ENCODE measurements around the gene AFAP1L1.
"Not testable (repeated sequence)": the region's sequence is repeated elsewhere in the genome, so short reads cannot be mapped to it uniquely, and the experiment has no call there.

AFAP1L1 gene

GRCh38 chr5:149261246-149261645, 10.4 kb upstream of the AFAP1L1 start:
- DNase-seq (ENCODE audit: low read depth) = no peak

- DNase-seq (ENCODE audit: low read depth) = no peak
Observed at GRCh38 chr5:149262315-149262714, 9.3 kb upstream of the AFAP1L1 start.

DNA sequence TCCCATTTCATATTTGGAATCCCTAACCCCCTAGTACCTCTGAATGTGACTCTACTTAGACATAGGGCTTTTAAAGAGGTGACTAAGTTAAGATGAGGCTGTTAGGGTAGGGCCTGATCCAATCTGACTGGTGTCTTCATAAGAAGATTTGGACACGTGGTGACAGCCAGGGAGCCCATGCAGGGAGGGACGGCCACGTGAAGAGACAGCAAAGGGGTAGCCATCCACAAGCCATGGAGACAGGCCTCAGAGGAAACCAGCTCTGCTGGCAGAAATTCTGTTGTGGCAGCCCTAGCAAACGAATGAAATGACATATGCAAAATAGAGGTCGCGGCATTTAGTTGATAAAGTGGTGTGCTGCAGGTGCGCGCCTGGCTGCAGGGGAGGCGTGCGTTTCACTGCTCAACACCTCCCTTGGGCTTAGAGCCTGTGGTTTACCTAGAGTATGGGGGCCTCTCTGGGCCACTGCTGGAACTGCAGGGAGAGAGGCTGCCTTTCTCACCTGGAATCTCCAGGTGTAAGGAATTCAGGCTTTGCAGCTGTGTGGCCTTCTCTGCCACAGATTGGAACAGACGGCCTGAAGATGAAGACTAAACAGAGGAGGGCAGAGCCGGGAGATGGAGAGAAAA, 7.1 kb upstream of the AFAP1L1 start:
- no peak for DNase-seq (ENCODE audit: low read depth)

DNA sequence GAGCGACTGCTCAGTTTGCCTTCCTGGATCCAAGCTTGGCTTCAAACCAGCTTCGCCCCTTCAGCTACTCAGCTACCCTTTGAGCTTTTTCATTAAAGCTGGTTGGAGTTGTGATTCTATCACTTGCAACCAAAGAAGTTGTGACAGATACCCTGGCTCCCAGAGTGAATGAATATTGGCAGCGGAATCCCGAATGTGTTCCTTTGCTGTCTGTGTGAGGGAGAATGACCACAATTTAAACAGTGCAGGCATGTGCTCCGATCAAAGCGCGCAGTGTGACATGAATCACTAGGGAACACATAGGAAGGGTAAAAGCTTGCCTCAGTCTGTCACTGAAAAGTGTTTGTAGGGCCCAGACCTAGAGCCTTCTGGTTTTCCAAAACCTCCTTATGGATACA, 6.6 kb upstream of the AFAP1L1 start:
- no peak for DNase-seq (ENCODE audit: low read depth)

GRCh38 chr5:149265597-149265996, 6.1 kb upstream of the AFAP1L1 start:
- peak; percentile 32 for DNase-seq (ENCODE audit: low read depth)

- no peak for DNase-seq (ENCODE audit: low read depth)
Observed at GRCh38 chr5:149267241-149267973, 4.3 kb upstream of the AFAP1L1 start.

GRCh38 chr5:149268928-149269557, 2.6 kb upstream of the AFAP1L1 start:
- no peak for DNase-seq (ENCODE audit: low read depth)

GRCh38 chr5:149271195-149271715, 404 bp upstream of the AFAP1L1 start:
- no peak for DNase-seq (ENCODE audit: low read depth)

- DNase-seq (ENCODE audit: low read depth) = not testable (repeated sequence)
Observed at GRCh38 chr5:149272781-149273180, 1.1 kb downstream of the AFAP1L1 start.

DNA sequence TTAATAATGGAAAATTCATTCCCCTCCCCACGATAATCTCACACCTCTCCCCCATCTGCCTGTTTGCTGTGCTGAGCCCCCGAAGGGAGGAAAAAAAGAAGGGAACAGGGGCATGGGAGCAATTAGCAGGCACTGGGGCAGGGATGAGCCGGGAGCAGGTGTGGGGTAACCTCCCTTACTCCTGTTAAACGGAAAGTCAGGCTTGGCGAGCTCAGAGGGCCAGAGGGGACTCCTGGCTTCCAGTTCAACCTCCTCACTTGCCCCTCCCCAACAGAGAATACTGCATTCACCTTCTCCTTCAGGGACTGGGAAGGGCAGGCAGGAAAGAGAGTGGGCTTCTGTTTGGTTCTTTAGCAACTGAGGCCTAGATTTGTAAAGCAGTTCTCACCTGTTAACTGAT, 1.6 kb downstream of the AFAP1L1 start:
- no peak for DNase-seq (ENCODE audit: low read depth)

- DNase-seq (ENCODE audit: low read depth) = no peak
Observed at GRCh38 chr5:149273950-149274349, 2.3 kb downstream of the AFAP1L1 start.

DNA sequence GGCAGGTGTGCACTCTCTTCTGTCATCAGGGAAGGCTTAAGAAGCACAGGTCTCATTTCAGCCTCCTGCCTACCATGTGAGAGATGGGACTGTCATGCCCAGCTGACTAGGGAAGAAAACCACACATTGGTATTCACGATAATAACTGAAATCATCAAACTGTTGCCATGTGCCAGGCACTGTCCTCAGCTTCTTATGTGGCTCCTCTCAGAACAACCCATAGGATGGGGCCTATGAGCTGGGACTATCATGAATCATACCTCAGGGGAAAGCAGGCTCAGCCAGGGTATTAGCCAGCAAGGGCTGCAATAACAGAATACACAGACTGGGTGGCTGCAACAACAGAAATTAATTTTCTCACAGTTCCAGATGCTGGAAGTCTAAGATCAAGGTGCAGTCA, 3.3 kb downstream of the AFAP1L1 start:
- DNase-seq (ENCODE audit: low read depth) = no peak

DNA sequence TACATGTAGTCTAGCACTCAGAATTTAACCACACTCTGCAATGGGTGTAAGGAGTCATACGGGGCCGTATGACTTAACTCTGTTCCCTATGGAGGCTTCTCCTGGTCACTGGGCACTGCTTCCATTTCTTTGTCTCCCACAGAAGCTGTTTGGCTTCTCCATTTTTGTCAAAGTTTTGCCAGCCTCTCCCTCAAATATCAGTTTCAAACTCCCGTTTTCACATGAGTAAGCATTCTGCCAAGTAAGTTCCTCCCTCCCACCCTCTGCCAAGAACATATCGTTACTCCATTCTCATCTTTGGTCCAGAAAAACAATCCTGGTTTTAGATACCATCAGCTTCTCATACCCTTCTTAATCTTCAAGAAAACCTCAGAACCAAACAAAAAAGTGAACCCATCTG, 6.1 kb downstream of the AFAP1L1 start:
- DNase-seq (ENCODE audit: low read depth) = no peak

- no peak for DNase-seq (ENCODE audit: low read depth)
Observed at GRCh38 chr5:149278451-149279210, 7.0 kb downstream of the AFAP1L1 start.

DNA sequence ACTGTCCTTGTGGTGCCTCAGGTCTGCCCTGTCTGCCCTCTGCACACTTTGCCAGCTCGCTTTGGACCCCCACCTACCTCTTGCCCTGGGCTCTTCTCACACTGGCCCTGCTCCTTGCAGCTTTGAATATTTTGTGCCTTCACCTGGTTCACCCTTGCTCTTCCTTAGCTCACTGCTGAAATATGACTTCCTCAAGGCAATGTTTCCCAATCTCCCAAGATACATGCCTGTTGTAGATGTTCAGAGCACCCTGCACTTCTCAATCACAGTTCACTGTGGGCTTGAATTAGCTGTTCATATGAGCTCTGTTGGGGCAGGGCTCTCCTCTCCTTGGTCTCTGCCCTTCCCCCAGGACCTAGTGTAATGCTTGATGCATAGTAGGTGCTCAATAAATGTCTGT, 8.0 kb downstream of the AFAP1L1 start:
- no peak for DNase-seq (ENCODE audit: low read depth)

GRCh38 chr5:149280124-149280523, 8.5 kb downstream of the AFAP1L1 start:
- DNase-seq (ENCODE audit: low read depth) = no peak

DNA sequence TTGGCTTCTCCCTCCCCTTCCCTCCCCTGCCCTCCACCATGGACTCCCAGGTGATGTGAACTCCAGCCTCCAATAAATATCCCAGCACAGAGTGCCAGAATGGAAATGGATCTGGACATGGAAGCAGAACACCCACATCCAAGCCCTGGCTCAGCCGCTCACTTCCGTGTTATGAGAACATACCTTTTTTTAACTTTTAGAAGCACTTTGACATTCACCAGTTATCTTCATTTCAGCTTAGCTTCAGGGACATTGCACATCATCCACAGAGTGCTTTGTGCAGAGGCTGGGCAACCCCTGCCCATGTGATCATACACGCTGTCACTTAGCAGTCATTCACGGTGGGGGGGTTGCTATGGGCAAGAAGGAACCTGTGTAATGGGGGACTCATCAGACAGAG, 9.1 kb downstream of the AFAP1L1 start:
- DNase-seq (ENCODE audit: low read depth) = no peak

- DNase-seq (ENCODE audit: low read depth) = no peak
Observed at GRCh38 chr5:149282027-149282965, 10.6 kb downstream of the AFAP1L1 start.

DNA sequence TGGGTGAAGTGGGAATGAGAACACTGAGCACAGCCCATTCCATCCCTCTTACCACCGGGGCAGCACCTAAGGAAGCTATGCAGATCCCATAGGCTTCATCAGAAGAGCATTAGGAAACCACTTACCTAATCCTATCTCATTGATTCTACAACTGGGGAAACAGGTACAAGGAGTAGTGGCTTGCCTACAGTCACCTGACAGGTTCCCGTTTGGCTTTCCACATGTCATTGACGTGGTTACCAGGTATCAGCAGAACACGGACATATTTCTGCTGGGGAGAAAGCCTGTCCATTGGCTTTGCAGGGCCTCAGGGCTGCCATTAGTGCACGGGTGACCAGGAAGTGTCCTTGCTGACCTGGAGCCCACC, 11.3 kb downstream of the AFAP1L1 start:
- no peak for DNase-seq (ENCODE audit: low read depth)

- no peak for DNase-seq (ENCODE audit: low read depth)
Observed at GRCh38 chr5:149283626-149284480, 12.2 kb downstream of the AFAP1L1 start.

Data from GM04504 (cell line).